ENCODE results near the gene TECTB.

Gene TECTB

DNA sequence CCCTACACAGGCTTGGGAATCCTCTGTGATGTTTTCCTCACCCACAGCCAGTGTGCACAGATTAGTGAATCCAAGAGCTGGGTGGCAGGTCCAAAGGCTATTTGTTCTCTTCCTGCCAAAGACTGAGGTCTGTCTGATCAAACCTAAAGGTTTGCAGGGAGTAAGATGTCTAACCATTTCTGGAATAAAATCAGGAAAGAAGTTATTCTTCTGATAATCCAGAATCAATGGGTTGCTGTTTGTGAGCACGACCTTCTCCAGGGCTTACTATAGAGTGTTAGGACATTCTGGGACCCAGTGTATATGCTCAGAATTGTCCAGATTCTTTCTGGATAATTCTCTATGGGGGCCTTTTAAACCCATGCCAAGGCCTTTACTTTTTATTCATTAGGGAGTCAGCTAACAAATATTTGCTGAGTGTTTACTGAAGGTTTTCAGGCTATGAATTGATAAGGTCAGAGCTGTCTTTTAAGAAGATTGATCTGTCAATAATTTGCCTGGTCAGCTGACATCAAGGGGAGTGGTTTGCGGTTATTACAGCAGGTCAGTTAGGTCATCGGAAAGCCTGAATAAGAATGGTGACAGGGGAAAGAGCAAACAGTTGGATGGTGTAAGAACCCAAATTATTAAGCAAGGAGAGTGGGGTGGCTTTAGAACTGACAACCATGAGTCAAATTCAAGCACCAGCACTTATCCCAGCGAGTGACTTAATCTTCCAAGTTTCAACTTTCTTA is 7.5 kb upstream of the TECTB start:
- no peak for DNase-seq

GRCh38 chr10:112278871-112279270 is 4.3 kb upstream of the TECTB start:
- DNase-seq = no peak

GRCh38 chr10:112279433-112279832 is 3.8 kb upstream of the TECTB start:
- DNase-seq = no peak

DNA sequence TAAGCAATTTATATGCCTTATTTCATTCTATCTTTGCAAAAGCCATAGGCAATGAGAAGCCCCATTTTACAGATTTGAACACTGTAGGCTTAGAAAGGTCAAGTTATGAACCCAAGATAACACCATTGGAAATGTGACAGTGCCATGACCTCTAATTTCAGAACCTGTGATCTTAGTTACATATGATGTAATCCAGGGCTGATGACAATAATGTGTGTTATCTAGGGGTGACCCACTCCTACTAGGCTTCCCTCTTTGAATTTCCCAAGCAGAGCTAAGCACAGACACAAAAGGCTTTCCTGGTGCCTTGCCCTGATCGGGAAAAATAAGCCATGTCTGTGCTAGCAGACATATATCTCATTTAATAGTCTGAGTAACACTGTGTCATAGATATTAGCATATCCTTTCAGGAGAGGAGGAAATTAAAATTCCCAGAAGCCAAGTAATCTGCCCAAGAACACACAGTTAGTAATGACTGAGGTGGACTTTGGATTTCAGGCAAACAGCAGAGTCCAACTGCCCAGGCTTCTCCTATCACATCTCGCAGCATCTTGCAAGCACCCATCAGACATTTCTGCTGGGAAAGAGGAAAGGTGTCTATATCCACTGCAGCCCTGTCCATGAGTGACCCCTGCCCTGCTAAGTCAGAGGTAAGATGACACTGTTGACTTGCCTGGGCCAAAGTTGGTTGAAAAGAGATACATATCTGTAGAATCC is 2.8 kb upstream of the TECTB start:
- DNase-seq = no peak

DNA sequence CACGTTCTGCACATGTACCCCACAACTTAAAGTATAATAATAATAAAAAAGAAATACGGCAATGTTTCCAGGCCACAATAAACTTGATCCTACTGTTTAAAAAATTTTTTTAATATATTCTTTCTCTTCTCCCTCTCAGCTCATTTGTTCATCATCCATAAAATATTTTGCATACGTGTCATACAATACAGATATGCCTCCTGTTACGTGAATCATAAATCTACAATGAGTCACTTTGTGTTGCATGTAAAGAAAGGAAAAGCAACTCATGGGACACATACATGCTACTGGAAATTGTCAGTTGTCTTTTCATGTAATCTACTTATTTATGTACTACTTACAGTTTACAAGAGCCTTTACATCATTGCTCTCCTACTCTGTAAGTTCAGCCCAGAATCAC is 1.1 kb upstream of the TECTB start:
- no peak for DNase-seq

DNA sequence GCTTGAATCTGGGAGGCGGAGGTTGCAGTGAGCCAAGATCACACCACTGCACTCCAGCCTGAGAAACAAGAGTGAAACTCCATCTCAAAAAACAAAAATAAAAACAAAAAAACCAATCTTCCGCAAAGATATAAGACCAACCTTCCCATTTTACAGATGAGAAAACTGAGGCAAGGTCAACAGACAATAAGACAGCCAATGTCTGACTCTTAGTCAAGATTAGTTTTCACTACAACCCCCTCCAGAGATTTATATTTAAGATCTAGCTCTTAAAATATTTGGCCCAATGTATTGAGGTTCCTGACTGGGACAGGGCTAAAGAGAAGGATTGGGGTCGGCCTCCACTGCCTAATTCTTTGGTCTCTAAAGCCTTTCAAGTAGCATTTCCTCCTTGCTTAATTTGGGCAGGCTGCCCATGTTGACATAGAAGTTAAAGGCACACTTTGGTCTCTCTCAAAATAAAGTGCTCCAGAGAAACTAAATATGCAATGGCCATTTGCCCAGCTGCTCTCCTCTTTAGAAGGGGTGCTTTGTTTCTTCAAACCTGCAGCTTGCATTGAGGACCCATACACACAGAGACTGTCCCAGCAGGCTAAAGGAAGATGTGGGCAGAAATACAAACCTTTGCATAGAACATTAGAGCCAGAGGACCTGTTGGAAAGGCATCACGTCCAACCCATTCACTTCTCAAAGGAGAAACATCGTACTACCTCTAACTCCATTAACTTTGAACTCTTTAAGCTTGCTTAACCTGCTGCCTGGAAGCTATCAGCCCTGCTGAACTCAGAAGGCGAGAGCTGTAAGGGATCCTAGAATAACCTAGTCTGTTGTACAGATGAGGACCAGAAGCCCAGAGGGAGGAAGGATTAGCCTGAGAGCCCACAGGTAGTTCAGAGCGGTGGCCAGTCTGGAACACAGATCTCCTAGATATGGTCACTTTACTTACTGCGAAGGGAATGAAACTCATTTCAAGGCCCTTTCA is 3.9 kb downstream of the TECTB start:
- DNase-seq = no peak

DNA sequence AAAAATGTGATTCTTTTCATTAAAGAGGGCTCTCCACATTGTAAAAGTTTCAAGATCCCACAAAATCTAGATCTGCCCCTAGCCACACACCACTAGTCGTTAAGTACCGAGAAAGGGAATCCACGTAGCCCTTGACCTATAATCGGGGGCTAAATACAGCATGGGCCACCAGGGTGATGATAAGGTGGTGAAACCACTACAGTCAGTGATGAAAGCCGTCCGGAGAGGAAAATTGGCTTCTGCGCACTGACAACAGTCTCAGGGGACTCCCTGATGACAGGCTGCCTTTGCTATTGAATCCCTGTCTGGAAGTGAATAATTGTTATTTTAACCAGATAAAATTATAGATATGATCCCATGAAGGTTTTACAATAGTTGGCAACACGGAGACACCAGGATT is 4.6 kb downstream of the TECTB start:
- DNase-seq = no peak

- no peak for DNase-seq
Observed at GRCh38 chr10:112288486-112288885, 5.3 kb downstream of the TECTB start.

GRCh38 chr10:112289373-112290053 is 6.3 kb downstream of the TECTB start:
- no peak for DNase-seq

DNA sequence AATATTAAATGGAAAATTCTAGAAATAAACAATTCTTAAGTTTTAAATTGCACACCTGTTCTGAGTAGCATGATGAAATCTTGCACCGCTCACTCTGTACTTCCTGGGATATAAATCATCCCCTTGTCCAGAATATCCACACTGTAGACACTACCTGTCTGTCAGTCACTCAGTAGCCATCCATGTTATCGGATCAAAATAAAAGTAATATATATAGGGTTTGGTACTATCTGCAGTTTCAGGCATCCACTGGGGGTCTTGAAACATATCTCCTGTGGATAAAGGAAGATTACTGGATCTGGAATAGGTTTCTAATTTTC is 6.8 kb downstream of the TECTB start:
- no peak for DNase-seq

GRCh38 chr10:112294169-112294568 is 11.0 kb downstream of the TECTB start:
- no peak for DNase-seq

DNA sequence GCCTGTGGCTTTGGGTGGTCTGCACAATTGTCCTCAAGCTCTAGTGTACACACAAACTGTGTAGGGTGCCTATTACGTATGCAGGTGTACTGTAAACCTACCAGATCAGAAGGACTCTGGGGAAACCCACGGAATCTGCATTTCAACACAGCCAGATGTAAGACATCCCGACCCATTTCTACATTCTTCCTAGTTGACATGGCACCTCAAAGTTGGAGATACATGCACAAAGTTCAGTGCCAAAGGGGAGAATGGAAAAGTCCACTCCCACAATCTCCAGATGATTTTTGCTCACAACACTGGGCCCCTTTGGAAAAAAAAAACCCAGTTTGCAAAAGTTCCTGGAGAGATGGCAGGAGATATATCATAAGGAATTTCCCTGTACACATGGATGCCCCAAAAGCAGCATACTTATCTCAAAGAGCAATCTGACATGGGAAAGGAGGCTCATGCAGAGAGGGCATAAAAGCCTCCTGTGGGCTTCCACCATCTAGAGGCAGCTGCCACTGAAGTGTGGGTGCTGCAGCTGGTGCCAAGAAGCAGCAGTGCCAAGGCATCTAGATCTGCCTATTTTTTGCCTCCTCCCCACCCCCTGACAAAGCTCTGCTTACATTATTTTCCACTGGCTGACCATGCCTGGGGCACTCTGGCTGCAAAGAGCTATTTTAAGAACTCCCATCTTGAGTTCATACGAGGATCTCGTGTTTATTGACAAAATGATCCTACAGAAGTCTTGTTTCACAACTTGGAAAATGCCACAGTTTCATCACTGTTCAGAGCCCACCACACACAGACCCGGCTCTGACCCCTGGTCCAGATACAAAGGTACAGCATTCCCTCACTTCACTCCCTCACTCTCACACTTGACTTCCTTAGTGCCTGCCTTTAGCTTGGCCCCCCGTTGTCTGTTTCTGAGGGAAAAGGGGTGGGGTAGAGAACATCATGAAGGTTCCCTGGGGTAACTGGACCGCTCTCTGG is 12.9 kb downstream of the TECTB start:
- no peak for DNase-seq

DNA sequence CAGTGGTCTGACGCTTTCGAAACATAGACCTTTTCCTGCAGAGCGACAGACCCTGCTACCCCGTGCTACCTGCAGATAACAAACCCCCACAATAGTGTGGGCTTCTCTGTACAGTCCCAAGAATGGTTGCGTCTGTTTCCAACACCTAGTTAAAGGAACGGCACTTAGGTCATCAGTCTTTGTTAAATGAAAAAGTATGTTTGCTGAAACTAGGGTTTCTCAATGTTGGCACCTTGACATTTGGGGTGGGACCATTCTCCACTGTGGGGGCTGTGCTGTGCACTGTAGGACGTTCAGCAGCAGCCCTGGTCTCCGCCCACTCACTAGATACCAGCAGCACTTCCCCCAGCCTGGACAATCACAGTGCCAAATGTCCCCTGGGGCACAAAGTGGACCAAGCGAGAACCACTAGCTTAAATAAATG is 13.7 kb downstream of the TECTB start:
- no peak for DNase-seq

- no peak for DNase-seq
Observed at GRCh38 chr10:112298581-112298980, 15.4 kb downstream of the TECTB start.

GRCh38 chr10:112299456-112299855 is 16.3 kb downstream of the TECTB start:
- no peak for DNase-seq

DNA sequence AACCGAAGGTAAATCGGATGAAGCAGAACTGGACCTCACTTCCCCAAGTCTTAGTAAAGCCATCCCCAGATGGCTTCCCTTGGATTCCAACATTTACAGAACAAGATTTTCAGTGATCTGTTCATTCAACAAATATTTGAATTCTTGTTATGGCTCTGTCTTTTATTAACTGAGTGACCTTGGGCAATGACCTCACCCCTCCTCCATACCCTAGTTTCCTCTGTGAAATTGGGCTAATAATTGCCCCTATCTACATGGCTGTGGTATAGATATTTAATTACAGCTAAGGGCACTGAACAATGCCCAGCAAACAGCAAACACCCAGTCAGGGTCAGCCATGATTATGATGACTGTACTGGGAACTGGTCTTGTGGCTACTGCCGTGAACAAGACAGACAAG is 19.1 kb downstream of the TECTB start:
- no peak for DNase-seq

DNA sequence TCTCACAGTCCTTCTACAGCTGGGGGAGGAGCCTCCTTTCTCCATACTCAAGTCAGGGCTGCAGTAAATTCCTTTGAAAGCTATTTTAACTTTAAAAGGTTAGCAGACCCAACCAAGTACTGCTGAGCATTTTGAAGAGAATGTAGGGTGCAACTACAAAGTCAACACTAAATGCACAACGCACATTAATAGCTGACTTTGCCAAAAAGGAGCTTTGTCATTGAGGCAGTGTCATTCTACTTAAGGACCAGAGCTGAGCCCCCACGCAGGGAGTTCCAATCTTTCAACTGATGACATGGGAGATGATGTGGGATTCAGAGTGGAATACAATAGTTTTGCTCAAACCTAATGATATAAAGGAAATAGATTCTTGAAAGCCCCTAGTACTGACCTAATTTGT is 20.3 kb downstream of the TECTB start:
- no peak for DNase-seq

GRCh38 chr10:112304267-112304859 is 21.2 kb downstream of the TECTB start:
- no peak for DNase-seq

DNA sequence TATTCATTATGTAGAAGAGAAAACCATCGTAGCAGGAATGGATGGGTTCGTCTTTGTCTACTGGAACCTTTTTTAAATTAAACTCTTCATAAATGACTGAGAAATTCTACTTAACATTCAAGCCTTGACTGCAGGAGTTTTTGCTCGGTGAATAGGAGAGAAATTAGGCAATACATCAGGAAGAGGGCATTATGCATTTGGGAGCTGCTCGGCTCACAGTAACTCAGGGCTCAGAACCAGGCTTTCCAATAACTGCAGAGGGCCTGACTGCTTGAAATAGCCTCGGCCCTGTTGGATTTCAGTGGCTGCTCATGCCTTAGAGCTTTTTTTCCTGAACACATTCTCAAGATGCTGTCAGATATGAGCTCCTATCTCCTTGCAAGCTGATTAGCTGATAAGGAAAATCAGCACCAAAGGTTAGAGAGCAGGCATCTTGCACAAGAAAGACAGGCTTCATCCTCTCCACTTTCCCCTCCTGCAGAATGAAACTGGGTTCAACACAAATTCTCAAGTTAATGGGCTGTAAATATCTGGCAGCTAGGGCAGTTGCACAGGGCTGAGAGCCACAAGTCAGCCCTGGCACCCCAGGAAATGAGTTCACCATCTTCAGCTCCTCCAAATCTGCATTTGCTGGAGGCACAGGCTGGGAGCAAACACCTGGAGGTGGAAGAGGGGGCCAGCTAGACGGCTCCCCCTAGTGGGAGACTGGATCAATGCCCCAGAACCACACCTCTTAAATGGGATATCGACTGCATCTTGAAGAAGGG is 24.3 kb downstream of the TECTB start:
- peak; percentile 53 for DNase-seq

GRCh38 chr10:112308125-112308502 is 24.9 kb downstream of the TECTB start:
- no peak for DNase-seq

DNA sequence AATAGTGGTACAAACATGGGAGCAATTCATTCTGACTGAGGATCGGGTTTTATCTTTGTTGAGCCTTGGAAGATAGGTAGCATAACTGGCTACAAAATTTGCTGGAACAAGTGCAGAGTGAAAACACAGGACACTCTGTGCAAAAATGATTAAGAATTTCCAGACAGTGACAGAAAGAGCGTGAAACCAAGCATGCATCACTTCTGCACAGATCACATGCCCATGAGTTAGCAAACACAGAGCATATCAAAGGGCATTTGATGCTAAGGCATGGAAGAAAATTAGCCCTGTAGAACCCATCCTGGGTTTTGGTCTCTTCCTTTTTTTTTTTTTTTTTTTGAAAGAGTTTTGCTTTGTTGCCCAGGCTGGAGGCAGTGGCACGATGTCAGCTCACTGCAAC is 28.3 kb downstream of the TECTB start:
- no peak for DNase-seq

Data from activated CD4-positive, alpha-beta T cell treated with anti-CD3 and anti-CD28 coated beads, Interleukin-10, Interleukin-2, amounts not matched to agents 100 ng/mL and 50 ng/mL, durations not matched to agents 16 hours and 8 hours (primary cell).